Colonic mucosa (tissue), 4 donors: ENCODE data around the gene TM9SF3. TPM values are rescaled to one million over a fixed set of nuclear protein-coding genes. Genes with fewer than 3 reads are reported as not detected.

Experiments used
- DNase-seq: peaks from one replicate; pipeline ENCODE4 v3.0.0-alpha.2; 2020
- H3K27ac ChIP-seq: fragments of 200-600 bp; one replicate; pipeline ENCODE4 v1.8.0; 2021
- H3K27me3 ChIP-seq: fragments of 200-600 bp; one replicate; pipeline ENCODE4 v1.8.0; 2021
- H3K36me3 ChIP-seq: fragments of 200-600 bp; one replicate; pipeline ENCODE4 v1.8.0; 2021
- H3K4me1 ChIP-seq: fragments of 200-600 bp; one replicate; pipeline ENCODE4 v1.8.0; 2021; ENCODE audit warnings: mild to moderate bottlenecking
- H3K4me3 ChIP-seq: fragments of 200-600 bp; one replicate; pipeline ENCODE4 v1.8.0; 2021
- H3K9ac ChIP-seq, 2 donors: one replicate each; pipeline ENCODE4 v1.7.0; 2013; ENCODE audit warnings: control low read depth in 2 of 2, low read depth in 2 of 2, low read length in 2 of 2
- H3K9me3 ChIP-seq: fragments of 200-600 bp; one replicate; pipeline ENCODE4 v1.8.0; 2021
- intact Hi-C: fragments of 100-400 bp; cut with DNase I; formaldehyde crosslinking; loops from one replicate; pipeline ENCODE4 v1.14.1; 2022
- total RNA-seq, 2 donors: library from RNA; stranded (reverse); fragmentation: NEBNext Ultra II Directional in 1 of 2; extraction: Animal tissue kit (Norgen Biotek cat#: 25700) in 1 of 2; gene quantifications; one replicate each; pipeline ENCODE4 v1.2.1, GENCODE V29; 2021
- TF ChIP-seq, protein P1 (sequence below): fragments of 200-600 bp; IDR thresholded peaks from one replicate; pipeline ENCODE4 v1.8.0; 2022; ENCODE audit warnings: antibody characterized with exemption, mild to moderate bottlenecking
- donor health status: healthy.
- donor health status: DM: no; HTN: no; CAD: no.
- donor health status: DM: no; HTN: no; CAD: no.

Gene TM9SF3
- total RNA-seq, 2 donors from 2014 or later: 285 to 392 TPM

DNA sequence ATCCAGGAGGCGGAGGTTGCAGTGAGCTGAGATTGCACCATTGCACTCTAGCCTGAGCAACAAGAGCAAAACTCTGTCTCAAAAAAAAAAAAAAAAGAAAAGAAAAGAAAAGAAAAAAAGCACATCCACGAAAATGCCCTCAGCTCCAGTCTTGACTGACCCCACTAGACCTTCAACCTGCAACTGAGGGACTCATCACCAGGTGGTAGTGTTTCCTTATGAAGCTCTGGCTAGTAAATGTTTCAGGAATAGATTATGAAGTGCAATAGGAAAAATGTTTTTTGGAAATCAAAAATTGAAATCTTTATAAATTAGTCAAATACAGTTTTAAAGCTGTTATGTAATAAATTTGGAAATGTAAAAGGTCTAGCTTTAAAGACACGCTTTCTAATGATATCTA lies 95.5 kb downstream of the TM9SF3 start:
- no peak for DNase-seq
- no peak overlapping the region for H3K9ac ChIP-seq
- intact Hi-C loops: no loop called here
- no peaks in the 10 kb centered on the region for H3K4me1 ChIP-seq
- H3K9me3 ChIP-seq: no peaks in the 10 kb centered on the region
- H3K4me3 ChIP-seq: no peak overlapping the region
- H3K27me3 ChIP-seq: no peaks in the 10 kb centered on the region
- TF ChIP-seq, protein P1, sequence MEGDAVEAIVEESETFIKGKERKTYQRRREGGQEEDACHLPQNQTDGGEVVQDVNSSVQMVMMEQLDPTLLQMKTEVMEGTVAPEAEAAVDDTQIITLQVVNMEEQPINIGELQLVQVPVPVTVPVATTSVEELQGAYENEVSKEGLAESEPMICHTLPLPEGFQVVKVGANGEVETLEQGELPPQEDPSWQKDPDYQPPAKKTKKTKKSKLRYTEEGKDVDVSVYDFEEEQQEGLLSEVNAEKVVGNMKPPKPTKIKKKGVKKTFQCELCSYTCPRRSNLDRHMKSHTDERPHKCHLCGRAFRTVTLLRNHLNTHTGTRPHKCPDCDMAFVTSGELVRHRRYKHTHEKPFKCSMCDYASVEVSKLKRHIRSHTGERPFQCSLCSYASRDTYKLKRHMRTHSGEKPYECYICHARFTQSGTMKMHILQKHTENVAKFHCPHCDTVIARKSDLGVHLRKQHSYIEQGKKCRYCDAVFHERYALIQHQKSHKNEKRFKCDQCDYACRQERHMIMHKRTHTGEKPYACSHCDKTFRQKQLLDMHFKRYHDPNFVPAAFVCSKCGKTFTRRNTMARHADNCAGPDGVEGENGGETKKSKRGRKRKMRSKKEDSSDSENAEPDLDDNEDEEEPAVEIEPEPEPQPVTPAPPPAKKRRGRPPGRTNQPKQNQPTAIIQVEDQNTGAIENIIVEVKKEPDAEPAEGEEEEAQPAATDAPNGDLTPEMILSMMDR: no peak
- no peaks in the 10 kb centered on the region for H3K36me3 ChIP-seq
- no peak overlapping the region for H3K27ac ChIP-seq

DNA sequence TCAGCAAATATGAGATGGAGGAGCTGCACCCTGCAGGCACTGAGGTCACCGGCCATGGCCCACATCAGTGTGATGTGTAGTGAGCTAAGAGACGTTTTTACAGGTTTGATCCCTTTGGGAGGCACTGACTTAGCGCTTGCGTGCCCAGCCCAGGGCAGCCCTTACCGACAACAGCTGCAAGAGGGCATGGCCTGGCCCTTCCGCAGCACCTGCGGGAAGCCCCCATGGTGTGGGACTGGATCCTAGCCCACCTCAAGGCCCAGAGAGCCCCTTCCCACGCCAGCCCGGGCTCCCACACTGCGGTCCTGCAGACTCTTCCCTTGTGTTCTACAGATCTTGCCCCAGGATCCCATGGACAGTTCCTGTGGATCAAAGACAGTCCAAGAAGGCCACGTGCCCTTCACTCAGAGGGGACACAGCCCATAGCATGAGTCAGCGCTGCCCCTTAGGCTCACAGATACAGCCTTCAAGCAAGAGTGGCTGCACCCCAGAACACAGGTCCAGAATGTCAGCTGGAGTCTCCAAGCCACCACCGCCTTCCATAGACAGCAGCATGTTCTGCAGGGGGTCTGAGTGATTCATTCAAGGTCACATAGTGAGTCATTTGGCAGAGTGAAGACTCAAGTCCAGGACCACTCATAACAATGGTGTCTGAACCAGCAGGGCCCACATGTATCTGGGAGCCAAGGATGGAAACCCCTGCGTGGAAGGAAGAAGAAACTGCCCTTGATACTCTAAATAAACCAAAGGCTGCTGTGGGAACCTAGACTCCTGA lies 98.5 kb downstream of the TM9SF3 start:
- Histone ChIP-seq H3K9me3 (no peaks in the 10 kb centered on the region), H3K4me1 (no peaks in the 10 kb centered on the region), H3K36me3 (no peaks in the 10 kb centered on the region), H3K27ac (no peak overlapping the region), H3K9ac (no peak overlapping the region), H3K4me3 (no peak overlapping the region), H3K27me3 (no peaks in the 10 kb centered on the region)
- DNase-seq: no peak
- TF ChIP-seq, protein P1: no peak
- intact Hi-C loops: no loop called here

DNA sequence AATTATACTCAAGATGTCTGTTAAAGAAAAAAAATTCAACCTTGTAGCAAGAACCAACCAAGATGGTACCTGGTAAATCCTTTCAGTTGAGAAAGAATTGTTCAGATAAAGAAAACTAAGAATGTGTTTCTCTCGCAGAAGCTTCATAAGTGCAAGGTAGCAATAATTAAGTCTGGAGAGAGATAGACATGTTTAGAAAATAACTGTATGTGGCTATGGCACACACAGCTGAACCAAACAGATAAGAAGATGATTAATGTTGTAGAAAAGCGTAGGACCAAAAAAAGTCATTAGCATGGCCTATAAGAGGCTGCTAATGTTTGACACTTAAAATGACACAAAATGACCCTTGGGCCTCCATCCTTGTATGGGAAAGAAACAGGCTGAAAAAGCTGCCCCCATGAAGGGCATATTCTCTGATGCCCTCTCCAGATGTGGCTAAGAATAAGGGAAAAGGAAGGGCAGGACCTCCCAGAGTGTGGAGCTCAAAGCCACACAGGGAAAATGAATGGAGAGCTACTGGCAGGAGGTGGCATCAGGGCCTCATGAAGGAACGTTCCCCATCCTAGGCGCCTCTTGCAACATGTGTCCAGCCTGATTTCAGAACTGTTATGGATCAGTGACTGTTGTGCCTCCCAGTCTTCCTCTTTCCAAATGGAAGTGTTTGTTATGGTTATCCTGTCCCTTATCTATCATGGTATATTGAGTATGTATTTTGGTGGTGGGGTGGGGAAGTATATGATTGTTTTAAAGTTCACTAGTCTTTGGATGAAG lies 103.8 kb downstream of the TM9SF3 start:
- Histone ChIP-seq H3K9me3 (no peaks in the 10 kb centered on the region), H3K4me3 (no peak overlapping the region), H3K27ac (no peak overlapping the region), H3K36me3 (no peaks in the 10 kb centered on the region), H3K27me3 (no peaks in the 10 kb centered on the region), H3K9ac (no peak overlapping the region), H3K4me1 (no peaks in the 10 kb centered on the region)
- no peak for DNase-seq
- intact Hi-C loops: no loop called here
- TF ChIP-seq, protein P1: no peak

DNA sequence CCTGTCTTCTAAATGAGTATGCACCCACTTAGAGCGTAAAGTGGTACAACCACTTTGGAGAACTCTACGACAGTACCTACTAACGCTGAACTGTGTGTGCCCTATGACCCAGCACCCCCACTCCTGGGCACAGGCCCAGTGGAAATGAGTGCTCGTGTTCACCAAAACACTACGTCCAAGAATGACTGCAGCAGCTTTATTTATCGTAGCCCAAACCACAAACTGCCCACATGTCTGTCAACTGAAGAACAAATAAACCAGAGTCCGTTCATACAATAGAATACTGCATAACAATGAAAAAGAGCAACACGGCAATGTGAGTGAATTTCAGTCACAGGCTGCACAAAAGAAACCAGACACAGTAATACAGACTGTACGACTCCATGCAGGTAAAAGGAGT lies 108.5 kb downstream of the TM9SF3 start:
- no peak overlapping the region for H3K27ac ChIP-seq

DNA sequence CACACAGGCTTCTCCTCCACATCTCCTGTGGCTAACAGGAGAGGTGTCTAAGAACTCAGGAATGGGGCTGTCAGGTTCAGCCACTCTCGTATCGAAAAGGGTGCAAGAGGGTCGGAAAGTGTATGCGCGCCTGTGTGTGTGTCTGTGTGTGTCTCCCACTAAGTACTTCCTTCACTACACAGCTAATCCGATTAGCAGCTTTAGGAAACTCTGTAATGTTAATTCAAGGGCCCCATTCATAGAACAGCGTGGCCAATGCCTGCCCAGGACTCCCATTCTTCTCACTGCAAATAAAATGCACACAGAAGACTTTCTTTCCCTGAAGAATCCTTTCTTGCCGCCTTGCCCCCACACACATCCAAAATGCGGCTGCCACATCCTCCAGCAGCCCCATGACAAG lies 112.9 kb downstream of the TM9SF3 start:
- DNase-seq: no peak
- H3K9me3 ChIP-seq: no peaks in the 10 kb centered on the region
- intact Hi-C loops: no loop called here
- no peaks in the 10 kb centered on the region for H3K4me1 ChIP-seq
- H3K4me3 ChIP-seq: no peak overlapping the region
- H3K9ac ChIP-seq: no peak overlapping the region
- TF ChIP-seq, protein P1: no peak
- H3K27me3 ChIP-seq: no peaks in the 10 kb centered on the region
- H3K27ac ChIP-seq: no peak overlapping the region
- H3K36me3 ChIP-seq: no peaks in the 10 kb centered on the region

More for the DNA sequence above, 108.5 kb downstream of the TM9SF3 start:
- TF ChIP-seq, protein P1: no peak
- H3K9ac ChIP-seq: no peak overlapping the region
- H3K4me1 ChIP-seq: no peaks in the 10 kb centered on the region
- intact Hi-C loops: no loop called here
- no peaks in the 10 kb centered on the region for H3K9me3 ChIP-seq
- H3K36me3 ChIP-seq: no peaks in the 10 kb centered on the region
- H3K27me3 ChIP-seq: no peaks in the 10 kb centered on the region
- H3K4me3 ChIP-seq: no peak overlapping the region
- no peak for DNase-seq
